Psoas muscle (tissue), 8 donors: Measurements from ENCODE around the gene CPT2. TPM values are rescaled to one million over a fixed set of nuclear protein-coding genes. Genes with fewer than 3 reads are reported as not detected.

Experiments used
- ATAC-seq, 4 donors: fragments of 200-7000 bp; cut with Tn5 transposase; one replicate each; pipeline ENCODE4 v1.9.1; 2020; ENCODE audit warnings: moderate library complexity in 3 of 4, mild to moderate bottlenecking in 2 of 4
- DNase-seq, 2 donors: peaks; one replicate each; pipeline ENCODE4 v3.0.0-alpha.2; 2020
- H3K27ac ChIP-seq: fragments of 200-600 bp; one replicate; pipeline ENCODE4 v1.8.0; 2022
- H3K27me3 ChIP-seq, 3 donors: fragments of 200-600 bp in 1 of 3; one replicate each; pipeline versions ENCODE4 v1.6.1 to v1.8.0; 2013 to 2022; ENCODE audit warnings: low read length in 2 of 3, mild to moderate bottlenecking in 2 of 3, moderate library complexity in 1 of 3; ENCODE audit not compliant: insufficient read depth in 3 of 3
- H3K36me3 ChIP-seq, 2 donors: fragments of 200-600 bp in 1 of 2; one replicate each; pipeline versions ENCODE4 v1.6.1 to v1.8.0; 2013 to 2022; ENCODE audit warnings: low read depth in 1 of 2, mild to moderate bottlenecking in 1 of 2, moderate library complexity in 1 of 2; ENCODE audit not compliant: insufficient read depth in 1 of 2
- H3K4me1 ChIP-seq: fragments of 200-600 bp; one replicate; pipeline ENCODE4 v1.8.0; 2022
- H3K4me3 ChIP-seq: fragments of 200-600 bp; one replicate; pipeline ENCODE4 v1.8.0; 2022; ENCODE audit warnings: mild to moderate bottlenecking
- H3K9me3 ChIP-seq: fragments of 200-600 bp; one replicate; pipeline ENCODE4 v1.8.0; 2022
- CTCF ChIP-seq: fragments of 200-600 bp; IDR thresholded peaks from one replicate; pipeline ENCODE4 v1.8.0; 2022; ENCODE audit warnings: antibody characterized with exemption
- WGBS, 3 donors: extraction: QIAGEN DNeasy Blood & Tissue Kit; methylation state at CpG; one replicate each; pipeline versions ENCODE4 v1.1.6 to v1.1.7; 2013; 5-methylcytosine and 5-hydroxymethylcytosine counted together
- intact Hi-C, 2 donors: fragments of 100-400 bp; cut with DNase I; formaldehyde crosslinking; loops; one replicate each; pipeline versions ENCODE4 v1.11.0 to v1.14.2; 2022
- polyA plus RNA-seq, 3 donors: library from polyadenylated mRNA; stranded (reverse); fragments of 200-250 nt; gene quantifications; one replicate each; pipeline ENCODE4 v1.2.3, GENCODE V29; 2013
- total RNA-seq, 4 donors: library from RNA; stranded (reverse); fragmentation: NEBNext Ultra II Directional in 2 of 4; extraction: Animal tissue kit (Norgen Biotek cat#: 25700) in 2 of 4; gene quantifications; one replicate each; pipeline versions ENCODE4 v1.2.1 to v1.2.4, GENCODE V29; 2021 to 2023
- donor health status: healthy with polysubstance abuse.
- donor health status: DM: no; HTN: no; CAD: no; lungs with moderate emphysema.
- donor health status: Bipolar disorder and iron deficiency.
- donor health status: healthy.
- donor health status: DM: yes; HTN: yes; CAD: no.
- donor health status: DM: no; HTN: no; CAD: no.
- donor health status: DM: no; HTN: no; CAD: no.
- donor health status: DM: yes; HTN: yes; CAD: no.

The CPT2 gene
- total and polyA plus RNA-seq, 7 donors, result 8.1 to 31.6 (median 18.7) TPM

GRCh38 chr1:53242381-53242780 lies 45.8 kb downstream of the CPT2 start:
- Histone ChIP-seq H3K27me3 (peaks cover 0 to 14% (median 0%) of the 10 kb centered on the region in 3 donors), H3K4me3 (no peak overlapping the region), H3K36me3 (no peaks in the 10 kb centered on the region), H3K27ac (no peak overlapping the region), H3K9me3 (no peaks in the 10 kb centered on the region), H3K4me1 (peaks cover 7% of the 10 kb centered on the region)
- TF ChIP-seq CTCF, result no peak
- ATAC-seq (no peak), DNase-seq (no peak)
- intact Hi-C loops, result no loop called here
- 60 to 76% (median 64%) methylated on average over 4 of the region's 4 CpGs for WGBS, 3 donors

- WGBS, 3 donors, result 60 to 63% (median 61%) methylated on average over 4 of the region's 4 CpGs
Measured at GRCh38 chr1:53244141-53244540, 47.5 kb downstream of the CPT2 start.

GRCh38 chr1:53246261-53247134 lies 49.9 kb downstream of the CPT2 start:
- ATAC-seq (no peak), DNase-seq (no peak)
- Histone ChIP-seq H3K27me3 (peaks cover 0 to 14% (median 0%) of the 10 kb centered on the region in 3 donors), H3K9me3 (no peaks in the 10 kb centered on the region), H3K36me3 (no peaks in the 10 kb centered on the region), H3K4me3 (no peak overlapping the region), H3K27ac (no peak overlapping the region), H3K4me1 (no peaks in the 10 kb centered on the region)
- TF ChIP-seq CTCF, result no peak
- intact Hi-C loops, result no loop called here
- WGBS, 3 donors, result 78 to 93% (median 80%) methylated on average over 4 of the region's 4 CpGs

More at GRCh38 chr1:53244141-53244540, 47.5 kb downstream of the CPT2 start:
- no peak for TF ChIP-seq CTCF
- Histone ChIP-seq H3K9me3 (no peaks in the 10 kb centered on the region), H3K27me3 (peaks cover 0 to 14% (median 0%) of the 10 kb centered on the region in 3 donors), H3K36me3 (no peaks in the 10 kb centered on the region), H3K4me1 (no peaks in the 10 kb centered on the region), H3K4me3 (no peak overlapping the region), H3K27ac (no peak overlapping the region)
- ATAC-seq (no peak), DNase-seq (no peak)
- intact Hi-C loops, result no loop called here

GRCh38 chr1:53249706-53250105 lies 53.1 kb downstream of the CPT2 start:
- Histone ChIP-seq H3K9me3 (no peaks in the 10 kb centered on the region), H3K36me3 (no peaks in the 10 kb centered on the region), H3K27ac (no peak overlapping the region), H3K27me3 (peaks cover 0 to 6% (median 0%) of the 10 kb centered on the region in 3 donors), H3K4me3 (no peak overlapping the region), H3K4me1 (no peaks in the 10 kb centered on the region)
- ATAC-seq (no peak), DNase-seq (no peak)
- 34 to 48% (median 45%) methylated on average over 3 of the region's 3 CpGs for WGBS, 3 donors
- intact Hi-C loops, result no loop called here
- TF ChIP-seq CTCF, result no peak
